Glutamatergic neuron (in vitro differentiated cells): Measurements from ENCODE around the gene ACCSL. TPM values are rescaled to one million over a fixed set of nuclear protein-coding genes. Genes with fewer than 3 reads are reported as not detected.

Experiments used
- DNase-seq: peaks from one replicate; pipeline ENCODE4 v3.0.0; 2022
- H3K27ac Mint-ChIP-seq: one replicate; pipeline ENCODE4 v1.8.0; 2020; ENCODE audit warnings: mild to moderate bottlenecking, mixed read lengths, inconsistent platforms; ENCODE audit not compliant: unreplicated experiment
- H3K27me3 Mint-ChIP-seq: one replicate; pipeline ENCODE4 v1.8.0; 2020; ENCODE audit warnings: mild to moderate bottlenecking, moderate library complexity, mixed read lengths, inconsistent platforms; ENCODE audit not compliant: unreplicated experiment
- H3K36me3 Mint-ChIP-seq: one replicate; pipeline ENCODE4 v1.8.0; 2020; ENCODE audit warnings: mild to moderate bottlenecking, mixed read lengths, inconsistent platforms; ENCODE audit not compliant: unreplicated experiment
- H3K4me1 Mint-ChIP-seq: one replicate; pipeline ENCODE4 v1.8.0; 2020; ENCODE audit warnings: mild to moderate bottlenecking, low read depth, mixed read lengths, inconsistent platforms; ENCODE audit not compliant: unreplicated experiment
- H3K4me3 Mint-ChIP-seq: one replicate; pipeline ENCODE4 v1.8.0; 2020; ENCODE audit warnings: mild to moderate bottlenecking, mixed read lengths, inconsistent platforms; ENCODE audit not compliant: unreplicated experiment
- H3K9me3 Mint-ChIP-seq: one replicate; pipeline ENCODE4 v1.8.0; 2020; ENCODE audit warnings: mild to moderate bottlenecking, moderate library complexity, mixed read lengths, inconsistent platforms; ENCODE audit not compliant: unreplicated experiment
- CTCF ChIP-seq: fragments of 200-600 bp; sonication (generic); IDR thresholded peaks from one replicate; pipeline ENCODE4 v1.5.0; 2021; ENCODE audit not compliant: partially characterized antibody, unreplicated experiment
- total RNA-seq: library from RNA; stranded (reverse); fragmentation: NEBNext Ultra II Directional; extraction: Animal tissue kit (Norgen Biotek cat#: 25700); gene quantifications from one replicate; pipeline ENCODE4 v1.2.1, GENCODE V29; 2021; ENCODE audit not compliant: unreplicated experiment

ACCSL gene
- total RNA-seq, 1 donor from 2014 or later: not detected

GRCh38 chr11:44004452-44005062 lies 43.2 kb upstream of the ACCSL start:
- Mint-ChIP-seq H3K36me3 (no peaks in the 10 kb centered on the region), H3K9me3 (peaks cover 6% of the 10 kb centered on the region), H3K4me3 (no peak overlapping the region), H3K27me3 (peaks cover 6% of the 10 kb centered on the region), H3K27ac (no peak overlapping the region), H3K4me1 (peaks cover 24% of the 10 kb centered on the region)
- DNase-seq: no peak
- TF ChIP-seq CTCF: no peak

DNA sequence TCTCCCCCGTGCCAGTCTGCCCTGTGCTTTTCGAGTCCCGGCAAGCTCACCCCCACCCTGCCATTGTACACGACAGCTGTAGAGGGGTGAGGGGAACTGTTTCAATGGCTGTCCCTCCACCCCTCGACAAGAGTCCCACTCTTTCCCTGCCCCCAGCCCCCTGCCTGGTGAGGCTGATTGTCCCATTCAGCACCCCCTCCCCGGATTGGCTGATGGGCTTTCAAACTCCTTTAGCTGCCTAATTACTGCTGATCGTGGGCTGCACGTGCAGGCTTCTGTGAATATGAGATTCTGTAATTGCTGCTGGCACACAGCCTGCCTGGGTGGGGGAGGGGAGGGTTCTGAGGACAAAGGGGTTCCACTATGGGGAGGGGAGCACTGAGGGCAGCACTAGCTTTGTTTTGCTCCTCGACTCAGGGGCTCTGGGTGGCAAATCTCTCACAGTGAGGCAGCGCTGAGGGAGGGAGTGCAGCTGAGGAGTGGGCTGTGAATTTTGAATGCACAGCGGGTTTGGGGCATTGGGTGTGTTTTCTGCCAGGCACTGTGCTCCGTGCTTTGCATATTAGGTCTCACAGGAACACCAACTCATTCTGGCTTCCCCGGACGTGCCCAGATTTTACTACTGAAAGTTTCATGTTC lies 42.6 kb upstream of the ACCSL start:
- peaks cover 6% of the 10 kb centered on the region for H3K9me3 Mint-ChIP-seq
- DNase-seq: peak; percentile 59
- peak overlapping the region; percentile 38 for H3K27ac Mint-ChIP-seq
- peaks cover 24% of the 10 kb centered on the region for H3K4me1 Mint-ChIP-seq
- H3K4me3 Mint-ChIP-seq: peak overlapping the region; percentile 23
- no peak for TF ChIP-seq CTCF
- peaks cover 6% of the 10 kb centered on the region for H3K27me3 Mint-ChIP-seq
- no peaks in the 10 kb centered on the region for H3K36me3 Mint-ChIP-seq

DNA sequence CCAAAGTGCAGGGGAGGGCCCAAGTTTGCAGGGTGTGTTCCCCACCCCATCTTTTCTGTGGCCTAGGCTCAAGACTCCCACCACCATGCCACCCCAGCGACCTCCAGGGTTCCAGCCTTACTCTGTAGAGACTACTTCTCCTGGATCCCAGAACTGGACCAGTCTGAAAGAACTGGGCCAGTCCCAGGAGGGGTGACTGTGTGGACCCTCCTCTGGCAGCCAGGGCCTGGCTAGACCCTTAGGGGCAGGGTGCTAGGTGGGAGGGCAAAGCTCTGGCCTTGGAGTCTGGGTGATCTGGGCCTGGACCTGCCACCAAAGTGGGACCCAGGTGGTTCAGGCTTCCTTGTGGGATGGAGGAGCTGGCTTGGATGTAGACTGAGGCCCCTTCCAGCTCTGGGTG lies 41.8 kb upstream of the ACCSL start:
- peaks cover 6% of the 10 kb centered on the region for H3K27me3 Mint-ChIP-seq
- no peak overlapping the region for H3K4me3 Mint-ChIP-seq
- no peak for TF ChIP-seq CTCF
- H3K27ac Mint-ChIP-seq: no peak overlapping the region
- peak; percentile 6 for DNase-seq
- peaks cover 23% of the 10 kb centered on the region for H3K4me1 Mint-ChIP-seq
- no peaks in the 10 kb centered on the region for H3K36me3 Mint-ChIP-seq
- peaks cover 6% of the 10 kb centered on the region for H3K9me3 Mint-ChIP-seq

DNA sequence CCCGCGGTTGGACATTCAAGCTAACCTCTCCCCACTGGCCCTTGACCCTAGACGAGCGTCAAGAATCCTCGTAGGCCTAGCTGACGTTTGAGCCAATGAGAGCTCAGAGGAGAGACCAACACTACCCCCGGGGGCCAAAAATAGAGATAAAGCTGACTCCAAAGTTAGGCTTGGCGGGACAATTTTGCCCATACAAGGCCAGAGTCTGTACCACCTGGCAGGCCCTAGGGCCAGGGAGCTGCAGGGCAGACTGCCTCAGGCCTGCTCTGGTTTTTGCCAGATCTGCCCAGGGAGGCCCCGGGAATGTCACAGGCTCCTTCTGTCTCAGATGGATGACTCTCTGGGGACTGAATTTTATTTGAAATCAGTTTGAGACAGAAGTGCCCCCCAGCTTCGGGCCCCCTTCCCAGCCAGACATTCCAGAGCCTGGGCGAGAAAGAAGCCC lies 40.8 kb upstream of the ACCSL start:
- Mint-ChIP-seq H3K27ac (no peak overlapping the region), H3K9me3 (peaks cover 6% of the 10 kb centered on the region), H3K4me3 (no peak overlapping the region), H3K27me3 (peaks cover 6% of the 10 kb centered on the region), H3K4me1 (peaks cover 21% of the 10 kb centered on the region), H3K36me3 (no peaks in the 10 kb centered on the region)
- peak; percentile 12 for DNase-seq
- no peak for TF ChIP-seq CTCF

- Mint-ChIP-seq H3K9me3 (peaks cover 6% of the 10 kb centered on the region), H3K36me3 (no peaks in the 10 kb centered on the region), H3K27me3 (peaks cover 6% of the 10 kb centered on the region), H3K4me1 (peaks cover 21% of the 10 kb centered on the region), H3K4me3 (no peak overlapping the region), H3K27ac (no peak overlapping the region)
- DNase-seq: no peak
- TF ChIP-seq CTCF: no peak
Measured at GRCh38 chr11:44007481-44008087, 40.2 kb upstream of the ACCSL start.
